Type B pancreatic cell (in vitro differentiated cells): Measurements from ENCODE around the gene CFAP43. TPM values are rescaled to one million over a fixed set of nuclear protein-coding genes. Genes with fewer than 3 reads are reported as not detected.

ENCODE experiments used
- DNase-seq: peaks from one replicate; pipeline ENCODE4 v3.0.0; 2021; ENCODE audit warnings: mixed read lengths; ENCODE audit not compliant: unreplicated experiment; ENCODE audit errors: extremely low spot score
- H3K27ac Mint-ChIP-seq: 2 replicates; pipeline ENCODE4 v1.8.0; 2021; ENCODE audit warnings: mild to moderate bottlenecking, mixed read lengths
- H3K27me3 Mint-ChIP-seq: 2 replicates; pipeline ENCODE4 v1.8.0; 2021; ENCODE audit warnings: mixed read lengths
- H3K36me3 Mint-ChIP-seq: 2 replicates; pipeline ENCODE4 v1.8.0; 2021; ENCODE audit warnings: mixed read lengths
- H3K4me1 Mint-ChIP-seq: one replicate; pipeline ENCODE4 v1.8.0; 2021; ENCODE audit warnings: mixed read lengths; ENCODE audit not compliant: unreplicated experiment
- H3K4me3 Mint-ChIP-seq: 2 replicates; pipeline ENCODE4 v1.8.0; 2021; ENCODE audit warnings: mild to moderate bottlenecking, mixed read lengths
- H3K9me3 Mint-ChIP-seq: 2 replicates; pipeline ENCODE4 v1.8.0; 2021; ENCODE audit warnings: mixed read lengths
- CTCF ChIP-seq: fragments of 200-600 bp; sonication (generic); conservative IDR thresholded peaks from 2 replicates; pipeline ENCODE4 v1.5.0; 2021; ENCODE audit warnings: antibody characterized with exemption, mild to moderate bottlenecking
- total RNA-seq: library from RNA; stranded (reverse); gene quantifications from 2 replicates; pipeline ENCODE4 v1.2.1, GENCODE V29; 2021; ENCODE audit warnings: low replicate concordance

Gene CFAP43
- total RNA-seq, 1 donor from 2014 or later, result 7.6 TPM

GRCh38 chr10:104242545-104242944 is 10.4 kb upstream of the CFAP43 start:
- H3K4me3 Mint-ChIP-seq, result no peak overlapping the region
- no peaks in the 10 kb centered on the region for H3K4me1 Mint-ChIP-seq
- H3K36me3 Mint-ChIP-seq, result no peaks in the 10 kb centered on the region
- H3K27me3 Mint-ChIP-seq, result peaks cover 19% of the 10 kb centered on the region
- no peak for DNase-seq
- no peak for TF ChIP-seq CTCF
- no peak overlapping the region for H3K27ac Mint-ChIP-seq
- peaks cover 8% of the 10 kb centered on the region for H3K9me3 Mint-ChIP-seq

DNA sequence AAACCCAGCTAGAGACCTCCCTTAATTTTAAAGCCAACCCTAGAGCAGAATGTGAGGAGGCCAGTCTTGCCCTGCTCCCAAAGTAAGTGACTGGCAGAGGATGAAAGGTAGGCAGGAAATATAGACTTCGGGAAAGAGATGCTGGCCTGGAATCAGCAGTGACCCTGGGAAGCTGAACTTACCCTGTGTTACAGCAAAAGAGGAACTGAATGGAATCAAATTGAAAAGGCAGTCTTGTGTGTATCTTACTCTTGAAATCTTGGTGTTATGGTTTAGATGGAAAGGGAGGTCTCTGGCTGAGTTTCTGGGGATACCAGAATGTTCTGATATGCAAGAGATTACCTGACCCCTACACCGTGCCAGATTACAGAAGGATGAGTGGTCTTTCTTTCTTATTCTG is 7.9 kb upstream of the CFAP43 start:
- peaks cover 19% of the 10 kb centered on the region for H3K27me3 Mint-ChIP-seq
- no peak overlapping the region for H3K27ac Mint-ChIP-seq
- H3K4me1 Mint-ChIP-seq, result no peaks in the 10 kb centered on the region
- no peaks in the 10 kb centered on the region for H3K9me3 Mint-ChIP-seq
- no peak for DNase-seq
- TF ChIP-seq CTCF, result no peak
- no peak overlapping the region for H3K4me3 Mint-ChIP-seq
- H3K36me3 Mint-ChIP-seq, result no peaks in the 10 kb centered on the region

DNA sequence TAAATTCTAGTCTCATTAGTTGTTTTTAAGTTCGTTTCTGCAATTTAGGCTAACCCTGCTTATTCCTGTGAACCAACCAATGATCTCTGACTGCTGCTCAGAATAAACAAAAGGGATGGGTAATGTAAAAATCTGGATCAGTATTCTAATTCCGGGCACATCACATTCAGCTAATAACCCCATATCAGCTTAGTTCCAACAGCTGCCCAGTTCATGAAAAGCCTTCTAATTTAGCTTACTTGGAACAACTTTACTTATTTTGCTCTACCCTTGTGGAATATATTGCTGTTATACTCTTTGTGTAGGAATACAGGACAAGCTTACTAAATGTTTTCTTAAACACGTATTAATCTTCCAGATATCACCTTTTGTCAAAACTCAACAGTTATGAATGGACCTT is 3.6 kb upstream of the CFAP43 start:
- H3K9me3 Mint-ChIP-seq, result no peaks in the 10 kb centered on the region
- DNase-seq, result no peak
- H3K27ac Mint-ChIP-seq, result no peak overlapping the region
- H3K4me3 Mint-ChIP-seq, result no peak overlapping the region
- H3K4me1 Mint-ChIP-seq, result peaks cover 2% of the 10 kb centered on the region
- peaks cover 19% of the 10 kb centered on the region for H3K27me3 Mint-ChIP-seq
- TF ChIP-seq CTCF, result no peak
- H3K36me3 Mint-ChIP-seq, result no peaks in the 10 kb centered on the region

DNA sequence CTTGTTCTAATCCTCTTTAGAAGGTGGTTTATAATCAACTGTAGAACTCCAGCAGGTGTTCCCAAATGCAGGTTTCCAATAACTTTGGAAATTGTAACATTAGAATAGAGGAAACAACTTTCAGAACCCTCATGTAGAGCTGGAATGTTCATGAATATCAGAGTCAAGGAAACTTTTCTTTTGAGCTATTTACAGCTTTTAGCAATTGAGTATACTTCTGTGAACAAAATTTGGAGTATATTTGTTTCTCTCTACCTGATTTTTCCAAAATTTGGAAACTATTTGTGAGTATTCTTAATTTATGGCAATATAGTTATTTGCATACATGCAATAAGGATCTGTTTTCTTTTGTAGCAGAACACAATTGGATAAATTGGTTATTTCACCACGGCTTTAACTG is 2.8 kb upstream of the CFAP43 start:
- peaks cover 3% of the 10 kb centered on the region for H3K4me1 Mint-ChIP-seq
- H3K9me3 Mint-ChIP-seq, result no peaks in the 10 kb centered on the region
- no peak overlapping the region for H3K27ac Mint-ChIP-seq
- no peak for TF ChIP-seq CTCF
- DNase-seq, result no peak
- no peaks in the 10 kb centered on the region for H3K36me3 Mint-ChIP-seq
- H3K27me3 Mint-ChIP-seq, result peaks cover 13% of the 10 kb centered on the region
- no peak overlapping the region for H3K4me3 Mint-ChIP-seq

GRCh38 chr10:104233817-104234216 is 1.7 kb upstream of the CFAP43 start:
- Mint-ChIP-seq H3K27ac (no peak overlapping the region), H3K4me3 (peak overlapping the region; percentile 70), H3K4me1 (peaks cover 3% of the 10 kb centered on the region), H3K36me3 (no peaks in the 10 kb centered on the region), H3K9me3 (no peaks in the 10 kb centered on the region), H3K27me3 (peaks cover 6% of the 10 kb centered on the region)
- DNase-seq, result no peak
- TF ChIP-seq CTCF, result no peak

- H3K27ac Mint-ChIP-seq, result peak overlapping the region; percentile 79
- H3K4me1 Mint-ChIP-seq, result peaks cover 3% of the 10 kb centered on the region
- H3K36me3 Mint-ChIP-seq, result no peaks in the 10 kb centered on the region
- no peaks in the 10 kb centered on the region for H3K9me3 Mint-ChIP-seq
- peak overlapping the region; percentile 91 for H3K4me3 Mint-ChIP-seq
- no peak for DNase-seq
- no peak for TF ChIP-seq CTCF
- H3K27me3 Mint-ChIP-seq, result no peaks in the 10 kb centered on the region
Measured at GRCh38 chr10:104232613-104233102, 494 bp upstream of the CFAP43 start.
